GF-D8 (cell line): ENCODE data around the gene ACBD5.
"Not testable (repeated sequence)": the region's sequence is repeated elsewhere in the genome, so short reads cannot be mapped to it uniquely, and the experiment has no call there.

ENCODE experiments used
- DNase-seq: peaks from one replicate; lab custom pipeline; 2025; lab: John Stamatoyannopoulos, UW

Gene ACBD5

DNA sequence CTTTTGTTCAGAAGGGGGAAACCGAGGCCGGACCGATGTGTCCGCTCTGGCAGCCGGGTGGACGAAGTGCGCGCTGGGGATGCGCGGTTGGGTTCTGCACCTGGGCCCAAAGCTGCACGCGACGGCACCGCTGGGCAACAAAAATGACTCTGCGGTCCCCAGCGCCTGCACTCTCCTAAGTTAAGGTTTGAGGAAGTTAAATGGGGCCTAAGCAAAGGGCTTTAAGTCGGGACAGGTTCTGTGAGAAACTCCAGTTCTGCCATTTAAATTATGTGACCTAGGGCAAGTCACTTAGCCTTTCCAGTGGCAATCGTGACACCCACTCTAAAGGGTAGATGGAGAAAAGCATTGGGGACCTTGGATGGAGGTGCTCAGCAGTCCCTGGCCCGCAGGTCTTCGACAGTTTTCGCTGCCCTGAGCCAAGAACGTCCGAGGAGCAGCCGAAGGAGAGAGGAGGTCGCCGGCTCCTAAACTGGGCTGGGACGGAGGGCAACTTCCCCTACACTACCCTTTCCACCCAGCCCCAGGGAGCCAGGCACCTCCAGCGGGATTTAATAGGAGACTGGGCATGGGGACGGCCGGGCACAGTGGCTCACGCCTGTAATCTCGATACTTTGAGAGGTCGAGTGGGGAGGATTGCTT, 534 bp upstream of the ACBD5 start:
- DNase-seq = peak; percentile 32

DNA sequence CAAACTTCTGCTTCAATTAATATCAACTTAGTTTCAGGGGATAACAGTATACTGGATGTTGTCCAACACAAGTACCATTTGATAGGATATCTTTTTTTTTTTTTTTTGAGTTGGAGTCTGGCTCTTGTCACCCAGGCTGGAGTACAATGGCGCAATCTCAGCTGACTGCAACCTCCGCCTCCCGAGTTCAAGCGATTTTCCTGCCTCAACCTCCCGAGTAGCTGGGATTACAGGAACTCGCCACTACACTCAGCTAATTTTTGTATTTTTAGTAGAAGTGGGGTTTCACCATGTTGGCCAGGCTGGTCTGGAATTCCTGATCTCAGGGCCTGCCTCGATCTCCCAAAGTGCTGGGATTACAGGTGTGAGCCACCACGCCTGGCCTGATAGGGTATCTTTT, 3.1 kb downstream of the ACBD5 start:
- not testable (repeated sequence) for DNase-seq

DNA sequence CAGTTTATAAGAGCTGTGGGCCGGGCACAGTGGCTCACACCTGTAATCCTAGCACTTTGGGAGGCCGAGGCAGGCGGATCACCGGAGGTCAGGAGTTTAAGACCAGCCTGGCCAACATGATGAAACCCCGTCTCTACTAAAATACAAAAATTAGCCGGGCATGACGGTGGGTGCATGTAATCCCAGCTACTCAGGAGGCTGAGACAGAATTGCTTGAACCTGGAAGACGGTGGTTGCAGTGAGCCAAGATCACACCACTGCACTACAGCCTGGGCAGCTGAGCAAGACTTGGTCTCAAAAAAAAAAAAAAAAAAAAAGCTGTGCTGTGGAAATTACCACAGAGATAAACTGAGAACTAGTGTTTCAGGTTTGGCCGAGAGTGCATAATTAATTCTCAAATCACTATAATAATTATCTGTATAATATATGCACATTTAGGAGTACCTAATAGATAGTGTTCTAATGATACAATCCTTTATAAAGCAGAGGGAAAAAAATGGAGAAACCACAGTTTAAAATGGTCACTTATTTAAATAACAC, 3.9 kb downstream of the ACBD5 start:
- not testable (repeated sequence) for DNase-seq

DNA sequence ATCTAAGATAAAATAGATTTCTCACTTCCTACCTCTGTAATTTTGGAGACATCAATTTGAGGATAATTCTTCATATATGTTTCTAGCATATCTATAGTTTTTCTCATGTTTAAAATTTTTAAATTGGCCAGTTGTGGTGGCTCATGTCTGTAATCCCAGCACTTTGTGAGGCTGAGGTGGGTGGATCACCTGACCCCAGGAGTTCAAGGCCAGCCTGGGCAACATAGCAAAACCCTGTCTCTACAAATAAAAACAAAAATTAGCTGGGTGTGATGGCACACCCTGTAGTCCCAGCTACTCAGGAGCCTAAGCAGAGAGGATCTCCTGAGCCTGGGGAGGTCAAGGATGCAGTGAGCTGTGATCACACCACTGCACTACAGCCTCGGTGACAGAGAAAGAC, 4.9 kb downstream of the ACBD5 start:
- DNase-seq = no peak

DNA sequence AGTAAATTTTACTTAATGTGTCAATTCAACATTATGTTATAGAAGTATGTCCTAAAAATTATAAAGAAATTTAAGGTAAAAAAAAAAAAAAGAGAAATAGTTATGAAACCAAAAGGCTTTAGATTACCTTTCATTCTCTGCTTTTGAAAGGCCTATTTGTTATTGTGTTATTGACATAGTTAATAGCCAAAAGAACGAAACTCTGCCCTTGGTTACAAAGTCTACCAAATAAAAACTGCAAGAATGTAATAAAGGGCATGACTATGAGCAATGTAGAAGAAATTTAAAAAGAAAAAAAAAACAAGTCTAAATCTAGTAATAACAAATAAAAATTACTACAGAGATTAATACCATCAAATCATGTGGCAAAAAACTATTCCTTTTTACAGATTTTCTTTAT, 10.6 kb downstream of the ACBD5 start:
- DNase-seq = no peak

DNA sequence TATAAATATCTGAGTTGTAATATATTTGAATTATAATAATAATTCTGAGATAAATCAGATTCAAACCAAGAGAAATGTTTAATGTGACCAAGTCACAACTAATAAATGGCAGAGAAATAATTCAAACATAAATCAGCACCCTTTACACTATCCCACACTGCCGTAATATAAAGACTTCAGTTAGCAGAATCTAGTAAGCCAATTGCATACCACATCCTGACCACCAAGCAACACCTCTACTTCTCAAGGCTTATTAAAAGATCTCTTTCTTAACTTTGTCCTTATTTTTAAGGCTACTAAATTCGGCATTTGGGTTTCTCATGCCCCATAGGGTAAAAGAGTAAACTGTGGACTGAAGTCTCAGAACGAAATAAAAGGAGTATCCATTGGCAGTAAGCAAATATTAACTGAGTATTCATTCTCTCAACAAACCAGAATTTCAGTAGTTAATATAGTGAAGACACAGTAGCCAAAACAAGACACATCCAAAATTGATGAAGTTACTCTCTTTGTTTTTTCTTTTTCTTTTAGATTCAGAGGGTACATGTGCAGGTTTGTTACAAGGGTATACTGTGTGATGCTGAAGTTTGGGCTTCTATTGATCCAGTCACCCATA, 14.8 kb downstream of the ACBD5 start:
- DNase-seq = no peak

DNA sequence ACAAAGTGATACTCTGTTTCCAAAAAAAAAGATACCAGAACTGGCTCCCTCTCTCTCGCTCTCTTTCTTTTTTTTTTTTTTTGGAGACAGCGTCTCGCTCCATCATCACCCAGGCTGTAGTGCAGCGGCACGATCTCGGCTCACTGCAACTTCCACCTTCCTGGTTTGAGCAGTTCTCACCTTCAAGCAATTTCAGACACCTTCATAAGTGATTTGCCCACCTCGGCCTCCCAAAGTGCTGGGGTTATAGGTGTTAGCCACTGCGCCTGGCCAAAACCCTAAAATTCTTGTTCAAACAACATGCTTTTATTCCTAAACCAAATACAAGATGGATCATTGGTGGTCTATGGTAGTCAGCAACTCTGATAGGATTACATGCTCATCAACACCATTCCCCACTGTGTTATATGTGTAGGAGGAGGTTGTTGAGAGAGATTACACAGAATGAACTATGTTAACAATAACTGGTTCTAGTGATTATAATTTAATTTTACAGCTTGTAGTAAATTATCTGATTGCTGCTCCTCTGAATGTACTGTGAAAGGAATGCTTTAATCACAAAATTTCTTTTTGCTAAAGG, 15.5 kb downstream of the ACBD5 start:
- DNase-seq = no peak

DNA sequence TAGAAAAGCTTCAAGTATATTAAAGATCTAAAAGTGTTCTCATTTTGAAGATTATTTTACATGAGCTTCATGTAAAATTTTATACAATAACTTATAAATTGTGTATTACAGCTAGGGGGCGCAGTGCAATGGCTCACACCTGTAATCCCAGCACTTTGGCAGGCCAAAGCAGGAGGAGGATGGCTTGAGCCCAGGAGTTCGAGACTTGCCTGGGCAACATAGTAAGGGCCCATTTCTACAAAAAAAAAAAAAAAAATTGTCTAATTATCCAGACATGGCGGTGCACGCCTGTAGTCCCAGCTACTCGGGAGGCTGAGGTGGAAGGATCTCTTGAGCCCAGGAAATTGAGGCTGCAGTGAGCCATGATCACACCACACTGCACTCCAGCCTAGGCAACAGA, 16.6 kb downstream of the ACBD5 start:
- no peak for DNase-seq

DNA sequence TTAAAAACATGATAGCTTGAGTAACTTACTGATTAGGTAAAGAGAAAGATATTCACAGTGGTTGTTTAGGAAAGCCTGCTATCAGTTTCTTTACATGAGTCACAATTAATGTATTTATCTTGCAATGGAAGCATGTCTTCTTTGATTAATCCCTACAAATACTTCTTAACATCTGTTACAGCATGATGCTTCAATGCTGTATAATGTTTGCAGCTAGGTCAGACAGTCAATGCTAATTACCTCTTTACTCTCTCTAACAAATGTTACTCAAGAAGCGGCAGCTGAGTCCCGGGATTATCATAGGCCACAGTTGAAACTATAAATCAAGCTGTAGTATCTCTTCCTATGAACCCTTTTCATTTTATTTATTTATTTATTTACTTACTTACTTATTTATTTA, 33.2 kb downstream of the ACBD5 start:
- DNase-seq = no peak

DNA sequence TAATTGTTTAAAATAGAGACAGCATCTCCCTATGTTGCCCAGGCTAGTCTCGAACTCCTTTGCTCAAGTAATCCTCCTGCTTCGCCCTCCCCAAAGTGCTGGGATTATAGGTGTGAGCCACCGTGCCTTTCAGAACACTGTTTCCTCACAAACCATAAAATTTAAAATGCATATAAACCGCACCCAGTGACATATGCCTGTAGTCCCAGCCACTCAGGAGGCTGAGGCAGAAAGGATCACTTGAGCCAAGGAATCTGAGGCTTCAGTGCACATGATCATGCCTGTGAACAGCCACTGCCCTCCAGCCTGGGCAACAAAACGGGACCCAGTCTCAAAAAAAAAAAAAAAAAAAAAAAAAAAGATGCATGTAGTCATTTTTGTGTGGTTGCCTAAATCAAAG, 36.8 kb downstream of the ACBD5 start:
- no peak for DNase-seq

DNA sequence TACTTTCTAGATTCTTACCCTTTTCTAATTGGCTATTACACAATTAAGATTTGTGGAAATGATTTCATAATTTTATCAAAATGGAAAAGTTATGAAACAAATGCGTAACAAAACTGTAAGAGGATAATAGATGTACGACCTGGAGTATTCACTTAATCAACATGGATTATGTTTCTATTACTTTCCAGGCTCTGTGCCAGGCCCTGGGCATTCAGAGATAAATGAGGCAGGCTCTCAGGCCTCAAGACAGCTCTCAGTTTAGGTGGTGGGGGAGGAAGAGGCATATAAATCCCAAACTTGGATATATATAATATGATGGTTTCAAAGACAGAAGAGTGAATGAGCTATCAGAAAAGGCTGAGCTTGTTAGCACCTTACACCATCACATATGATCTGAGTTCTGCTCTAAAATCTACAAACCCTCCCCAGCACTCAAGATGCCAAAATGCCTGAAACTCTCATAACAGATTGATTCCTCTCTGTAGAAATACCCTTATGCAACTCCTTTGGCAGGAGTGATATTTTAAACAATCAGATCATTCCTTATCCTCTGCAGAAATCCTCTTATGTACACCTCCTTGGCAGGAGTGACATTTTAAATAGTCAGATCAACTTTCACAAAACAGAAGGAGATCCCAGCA, 42.5 kb downstream of the ACBD5 start:
- DNase-seq = no peak

DNA sequence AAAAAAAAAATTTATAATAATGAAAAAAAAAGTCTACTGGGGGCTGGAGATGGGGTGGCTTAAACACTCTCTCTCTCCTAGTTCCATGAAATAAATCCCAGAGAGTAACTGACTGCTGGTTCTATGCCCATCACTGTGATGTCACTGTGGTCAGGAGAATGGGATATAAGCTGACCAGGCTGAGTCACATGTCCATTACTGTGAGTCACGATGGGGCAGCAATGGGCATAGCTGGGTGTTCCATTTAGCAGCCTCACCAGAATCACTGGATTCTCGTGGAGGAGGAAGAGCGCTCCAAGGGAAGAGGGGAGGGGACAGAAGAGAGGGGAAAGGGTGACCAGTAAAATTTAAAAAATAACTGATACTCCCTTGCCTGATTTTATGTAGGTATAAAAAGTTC, 48.3 kb downstream of the ACBD5 start:
- DNase-seq = no peak

DNA sequence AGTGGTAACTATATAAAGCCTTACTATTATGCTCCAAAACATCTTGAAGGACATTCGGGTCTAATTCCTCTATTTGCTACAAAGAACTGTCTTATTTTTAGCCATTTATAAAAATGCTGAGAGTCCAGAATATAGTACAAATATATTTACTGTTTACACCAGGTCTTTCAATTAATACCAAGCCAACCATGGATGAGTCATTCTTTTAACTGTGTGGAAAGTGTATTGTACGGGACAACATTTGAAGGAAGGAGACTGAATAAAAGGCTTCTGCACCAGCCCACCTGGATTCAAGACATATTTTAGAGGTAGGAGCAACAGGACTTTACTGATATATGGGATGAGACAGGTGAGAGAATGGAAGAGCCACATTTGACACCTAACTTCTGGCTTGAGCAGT, 50.1 kb downstream of the ACBD5 start:
- DNase-seq = no peak

DNA sequence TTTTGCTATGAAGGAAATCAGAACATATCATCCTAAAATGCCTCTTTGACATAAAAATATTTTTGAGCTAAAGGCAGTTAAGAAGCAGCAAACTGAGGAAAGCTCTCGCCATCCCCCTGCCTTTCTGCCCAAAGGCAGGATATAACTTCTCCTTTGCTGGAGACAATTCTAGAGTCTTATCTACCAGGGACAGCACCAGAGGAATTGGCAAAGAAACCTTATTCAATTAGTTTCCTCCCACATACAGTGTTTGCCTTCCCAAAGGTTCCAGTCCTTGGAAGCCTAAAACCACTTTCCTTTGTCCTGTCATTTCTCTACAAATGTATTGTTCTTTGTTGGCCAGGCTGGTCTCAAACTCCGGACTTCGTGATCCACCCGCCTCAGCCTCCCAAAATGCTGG, 51.7 kb downstream of the ACBD5 start:
- DNase-seq = no peak

DNA sequence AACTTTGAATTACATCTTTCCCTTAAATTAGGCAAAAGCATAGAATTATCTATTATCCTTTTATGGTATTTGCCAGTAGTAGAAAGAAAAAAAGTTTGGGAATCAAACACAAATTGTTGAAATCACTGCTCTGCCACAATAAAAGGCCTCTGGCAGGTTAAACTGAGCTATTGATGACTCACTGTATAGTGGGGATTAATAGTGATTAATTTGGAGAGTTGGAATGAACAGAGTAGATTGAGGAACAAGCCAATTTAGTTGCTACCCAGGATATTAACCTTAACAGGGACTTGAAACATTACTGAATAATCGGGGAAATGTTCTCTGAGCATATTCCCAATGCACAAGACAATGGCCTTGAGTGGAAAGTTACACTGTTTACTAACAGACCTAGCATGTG, 52.3 kb downstream of the ACBD5 start:
- DNase-seq = no peak

DNA sequence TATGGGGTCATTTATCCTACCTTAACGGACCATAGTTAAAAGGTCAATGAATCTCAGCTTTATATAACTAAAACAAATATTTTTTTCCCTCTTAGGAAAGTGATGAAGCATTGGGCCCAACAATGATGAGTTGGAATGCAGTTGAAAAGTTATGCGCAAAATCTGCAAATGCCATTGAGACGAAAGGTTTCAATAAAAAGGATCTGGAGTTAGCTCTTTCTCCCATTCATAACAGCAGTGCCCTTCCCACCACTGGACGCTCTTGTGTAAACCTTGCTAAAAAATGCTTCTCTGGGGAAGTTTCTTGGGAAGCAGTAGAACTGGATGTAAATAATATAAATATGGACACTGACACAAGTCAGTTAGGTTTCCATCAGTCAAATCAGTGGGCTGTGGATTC, 70.7 kb downstream of the ACBD5 start:
- no peak for DNase-seq

DNA sequence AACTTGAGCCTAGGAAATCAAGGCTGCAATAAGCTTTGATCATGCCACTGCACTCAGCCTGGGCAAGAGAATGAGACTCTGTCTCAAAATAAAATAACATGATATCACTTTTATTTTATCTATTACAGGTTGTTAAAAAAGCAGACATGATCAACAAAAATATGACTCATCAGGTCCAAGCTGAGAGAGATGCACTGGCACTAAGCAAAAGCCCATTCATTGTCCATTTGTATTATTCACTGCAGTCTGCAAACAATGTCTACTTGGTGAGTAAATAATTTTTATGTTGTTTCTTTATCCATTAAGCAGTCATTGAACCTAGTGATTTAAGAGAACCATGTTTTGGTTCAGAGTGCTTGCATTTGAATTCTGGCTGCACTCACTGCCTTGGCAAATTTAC, 82.2 kb downstream of the ACBD5 start:
- DNase-seq = no peak

DNA sequence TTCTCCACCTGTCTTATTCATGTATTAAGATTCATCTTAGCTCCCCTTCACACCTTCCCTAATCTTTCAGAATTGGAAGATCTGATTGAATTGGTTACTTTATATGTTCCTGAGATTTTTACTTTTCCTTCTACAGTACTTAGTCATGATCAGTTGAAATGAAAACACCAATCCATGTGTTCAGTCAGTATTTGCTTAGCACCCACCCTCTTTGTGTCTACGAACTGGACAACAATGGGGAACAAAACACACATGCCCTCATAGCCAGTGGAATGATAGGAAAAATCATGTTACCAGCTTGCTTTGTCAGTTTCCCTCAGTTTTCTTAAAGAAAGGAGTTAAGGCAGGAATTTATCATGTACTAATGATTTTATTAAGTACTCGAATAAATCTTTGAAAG, 83.4 kb downstream of the ACBD5 start:
- DNase-seq = no peak

DNA sequence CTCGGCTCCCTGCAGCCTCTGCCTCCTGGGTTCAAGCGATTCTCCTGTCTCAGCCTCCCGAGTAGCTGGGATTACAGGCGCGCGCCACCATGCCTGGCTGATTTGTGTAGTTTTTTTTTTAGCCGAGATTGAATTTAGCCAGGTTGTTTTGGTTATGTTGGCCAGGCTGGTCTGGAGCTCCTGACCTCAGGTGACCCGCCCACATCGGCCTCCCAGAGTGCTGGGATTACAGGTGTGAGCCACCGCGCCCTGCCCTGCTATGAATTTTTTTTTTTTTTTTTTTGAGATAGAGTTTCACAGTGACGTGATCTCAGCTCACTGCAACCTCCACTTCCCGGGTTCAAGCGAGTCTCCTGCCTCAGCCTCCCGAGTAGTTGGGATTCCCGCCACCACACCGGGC, 84.0 kb downstream of the ACBD5 start:
- not testable (repeated sequence) for DNase-seq

DNA sequence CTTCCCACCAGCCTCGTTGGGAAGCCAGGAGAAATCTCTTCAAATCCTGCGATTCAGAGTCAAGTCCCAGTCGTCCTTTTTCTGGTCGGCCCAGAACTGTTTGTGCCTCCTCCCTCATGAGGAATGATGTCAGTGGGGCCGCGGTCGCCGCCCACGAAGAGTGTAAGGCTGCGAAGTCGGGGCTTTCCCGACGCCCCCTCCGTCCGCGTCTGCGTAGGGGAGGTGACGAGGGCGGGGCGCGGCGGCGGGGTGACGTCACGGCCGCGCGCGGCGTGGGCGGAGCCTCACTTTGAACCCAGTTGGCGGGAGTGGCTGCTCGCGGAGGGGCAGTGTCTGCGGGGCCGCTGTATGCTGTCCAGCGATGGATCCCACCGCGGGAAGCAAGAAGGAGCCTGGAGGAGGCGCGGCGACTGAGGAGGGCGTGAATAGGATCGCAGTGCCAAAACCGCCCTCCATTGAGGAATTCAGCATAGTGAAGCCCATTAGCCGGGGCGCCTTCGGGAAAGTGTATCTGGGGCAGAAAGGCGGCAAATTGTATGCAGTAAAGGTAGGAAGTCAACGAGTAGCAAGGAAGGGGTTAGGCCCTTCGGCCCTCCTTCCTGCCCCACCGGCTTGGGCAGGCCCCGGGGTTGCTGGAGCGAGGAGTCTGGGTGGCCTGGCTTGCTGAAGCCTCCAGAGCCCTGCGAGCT, 85.4 kb downstream of the ACBD5 start, which contains the start of gene MASTL:
Gene MASTL, plus strand, starts transcription at position 287 of the 689 bp plus-strand sequence. Its CDS starts 75 bp downstream, at position 362.
- peak; percentile 78 for DNase-seq

DNA sequence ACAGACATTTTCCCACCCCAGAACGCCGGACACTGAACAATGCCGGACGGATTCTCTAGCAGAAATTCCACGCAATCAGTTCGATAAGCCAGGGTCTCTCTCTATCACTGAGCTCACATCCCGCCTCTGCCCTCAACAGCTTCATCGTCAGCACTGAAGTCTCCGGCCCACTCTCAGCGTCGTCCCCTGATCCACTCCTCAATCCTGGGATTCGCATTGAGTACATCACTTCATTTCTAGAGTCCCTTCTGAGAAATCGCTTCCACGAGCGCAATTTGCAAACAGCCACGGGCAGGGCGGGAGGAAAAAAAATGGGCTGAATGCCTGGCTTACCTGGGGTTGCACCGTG, 86.8 kb downstream of the ACBD5 start:
- DNase-seq = no peak

DNA sequence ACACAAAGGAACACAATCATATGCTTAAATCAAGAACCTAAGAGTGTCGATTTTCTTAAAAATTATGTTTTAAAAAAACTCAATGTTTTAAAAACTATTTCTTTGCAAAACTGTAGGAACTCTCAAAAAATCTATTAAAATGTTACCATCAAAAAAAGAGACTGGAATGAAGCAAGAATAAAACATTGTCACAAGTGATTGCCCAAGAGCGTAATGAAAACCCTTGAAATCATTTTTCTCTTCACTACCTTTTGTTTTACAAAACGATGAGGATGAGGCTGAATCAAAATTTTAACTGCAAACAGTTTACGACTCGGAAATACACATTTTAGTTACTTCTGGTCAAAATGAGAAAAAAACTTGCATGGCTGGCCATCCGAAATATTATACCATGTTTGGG, 87.3 kb downstream of the ACBD5 start:
- no peak for DNase-seq

DNA sequence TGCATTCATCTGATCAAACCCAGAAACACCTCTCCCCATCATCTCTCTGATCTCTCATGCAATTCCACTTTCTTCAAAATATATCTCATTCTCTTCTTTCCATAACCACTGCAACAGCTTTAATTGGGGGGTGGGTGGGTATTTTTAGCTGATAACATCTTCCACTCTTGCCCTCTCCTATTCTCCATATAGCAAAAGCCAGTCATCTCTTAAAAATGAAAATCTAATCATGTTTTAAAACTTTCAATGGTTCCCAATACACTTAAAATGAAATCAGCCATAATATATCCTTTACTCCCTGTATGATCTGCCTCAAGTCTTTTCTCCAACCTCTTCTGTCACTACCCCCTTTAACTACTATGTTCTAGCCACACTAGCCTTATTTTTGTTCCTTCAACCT, 87.9 kb downstream of the ACBD5 start:
- DNase-seq = no peak
